H9 (cell line): Measurements from ENCODE around the gene GRIK3. TPM values are rescaled to one million over a fixed set of nuclear protein-coding genes. Genes with fewer than 3 reads are reported as not detected.

Source experiments
- DNase-seq: peaks from one replicate; pipeline ENCODE4 v3.0.0-alpha.2; 2017
- H2AFZ ChIP-seq: one replicate; pipeline ENCODE4 v1.6.1; 2013; ENCODE audit warnings: mild to moderate bottlenecking, low read length, control low read depth, moderate library complexity
- H2AK5ac ChIP-seq: 2 replicates; pipeline ENCODE4 v1.6.1; 2013; ENCODE audit warnings: low read length, control low read depth, mixed read lengths; ENCODE audit not compliant: insufficient read length
- H2BK120ac ChIP-seq: one replicate; pipeline ENCODE4 v1.6.1; 2013; ENCODE audit warnings: low read depth, mild to moderate bottlenecking, low read length, control low read depth, inconsistent platforms; ENCODE audit not compliant: poor library complexity, severe bottlenecking
- H2BK12ac ChIP-seq: 2 replicates; pipeline ENCODE4 v1.6.1; 2013; ENCODE audit warnings: low read length, control low read depth, mixed read lengths, low read depth; ENCODE audit not compliant: insufficient read length
- H2BK15ac ChIP-seq: 2 replicates; pipeline ENCODE4 v1.6.1; 2013; ENCODE audit warnings: low read depth, low read length, control low read depth
- H2BK20ac ChIP-seq: one replicate; pipeline ENCODE4 v1.6.1; 2013; ENCODE audit warnings: low read depth, mild to moderate bottlenecking, low read length, control low read depth, inconsistent platforms; ENCODE audit not compliant: poor library complexity, severe bottlenecking
- H2BK5ac ChIP-seq: 2 replicates; pipeline ENCODE4 v1.6.1; 2013; ENCODE audit warnings: low read length, control low read depth, mixed read lengths; ENCODE audit not compliant: insufficient read length
- H3K14ac ChIP-seq: 2 replicates; pipeline ENCODE4 v1.6.1; 2013; ENCODE audit warnings: low read length, control low read depth; ENCODE audit not compliant: insufficient read depth
- H3K18ac ChIP-seq: 2 replicates; pipeline ENCODE4 v1.6.1; 2013; ENCODE audit warnings: low read depth, mild to moderate bottlenecking, mixed read lengths, low read length, control low read depth; ENCODE audit not compliant: insufficient read length
- H3K23ac ChIP-seq: 2 replicates; pipeline ENCODE4 v1.6.1; 2013; ENCODE audit warnings: low read length, control low read depth, mixed read lengths, low read depth; ENCODE audit not compliant: insufficient read length
- H3K23me2 ChIP-seq: 2 replicates; pipeline ENCODE4 v1.6.1; 2013; ENCODE audit warnings: low read depth, mild to moderate bottlenecking, mixed read lengths, low read length, control low read depth; ENCODE audit not compliant: insufficient read length, poor library complexity, severe bottlenecking
- H3K27ac ChIP-seq: 2 replicates; pipeline ENCODE4 v1.5.1; 2013; ENCODE audit warnings: low read length, control low read depth, mixed read lengths, low read depth; ENCODE audit not compliant: insufficient read length
- H3K27me3 ChIP-seq: 2 replicates; pipeline ENCODE4 v1.6.1; 2013; ENCODE audit warnings: low read length, control low read depth, inconsistent platforms; ENCODE audit not compliant: insufficient read depth
- H3K4ac ChIP-seq: 2 replicates; pipeline ENCODE4 v1.6.1; 2013; ENCODE audit warnings: low read depth, mild to moderate bottlenecking, control low read depth, inconsistent platforms, low read length, moderate library complexity
- H3K4me1 ChIP-seq: 2 replicates; pipeline ENCODE4 v1.6.1; 2013; ENCODE audit warnings: low read length, control low read depth, inconsistent platforms; ENCODE audit not compliant: insufficient read depth
- H3K4me2 ChIP-seq: 2 replicates; pipeline ENCODE4 v1.6.1; 2013; ENCODE audit warnings: low read length, control low read depth, mixed read lengths; ENCODE audit not compliant: insufficient read length, insufficient read depth
- H3K56ac ChIP-seq: 2 replicates; pipeline ENCODE4 v1.6.1; 2013; ENCODE audit warnings: low read depth, mild to moderate bottlenecking, mixed read lengths, low read length, control low read depth; ENCODE audit not compliant: insufficient read length
- H3K79me1 ChIP-seq: 2 replicates; pipeline ENCODE4 v1.6.1; 2013; ENCODE audit warnings: low read depth, mild to moderate bottlenecking, moderate library complexity, low read length, control low read depth, inconsistent platforms; ENCODE audit not compliant: insufficient read depth, poor library complexity, severe bottlenecking
- H3K79me2 ChIP-seq: 2 replicates; pipeline ENCODE4 v1.6.1; 2013; ENCODE audit warnings: low read length, control low read depth, inconsistent platforms; ENCODE audit not compliant: insufficient read depth
- H3K9ac ChIP-seq: 2 replicates; pipeline ENCODE4 v1.6.1; 2013; ENCODE audit warnings: low read length, control low read depth, mixed read lengths; ENCODE audit not compliant: insufficient read length; ENCODE audit errors: extremely low read depth
- H3K9me3 ChIP-seq: one replicate; pipeline ENCODE4 v1.6.1; 2013; ENCODE audit warnings: low read depth, low read length, inconsistent platforms; ENCODE audit not compliant: control insufficient read depth
- H3T11ph ChIP-seq: one replicate; pipeline ENCODE4 v1.6.1; 2013; ENCODE audit warnings: mild to moderate bottlenecking, low read length, control low read depth, inconsistent platforms
- H4K20me1 ChIP-seq: one replicate; pipeline ENCODE4 v1.6.1; 2013; ENCODE audit not compliant: control insufficient read depth, insufficient read length, insufficient read depth
- H4K5ac ChIP-seq: 2 replicates; pipeline ENCODE4 v1.6.1; 2013; ENCODE audit warnings: low read depth, mild to moderate bottlenecking, mixed read lengths, low read length, control low read depth; ENCODE audit not compliant: insufficient read length
- H4K8ac ChIP-seq: replicated peaks from 2 replicates; pipeline ENCODE4 v1.6.1; 2013; ENCODE audit warnings: low read length, control low read depth, mixed read lengths, low read depth; ENCODE audit not compliant: insufficient read length
- H4K91ac ChIP-seq: 2 replicates; pipeline ENCODE4 v1.6.1; 2013; ENCODE audit warnings: low read depth, mild to moderate bottlenecking, moderate library complexity, mixed read lengths, low read length, control low read depth; ENCODE audit not compliant: insufficient read length
- H3K27ac Mint-ChIP-seq, 3 experiments: 2 replicates in 2 of 3; 3 replicates in 1 of 3; pipeline ENCODE4 v1.8.0; 2020 to 2021; ENCODE audit warnings: mixed read lengths in 3 of 3, mild to moderate bottlenecking in 1 of 3, moderate library complexity in 1 of 3
- H3K27me3 Mint-ChIP-seq: 2 replicates; pipeline ENCODE4 v1.8.0; 2021; ENCODE audit warnings: low read depth, mild to moderate bottlenecking, moderate library complexity, mixed read lengths
- H3K36me3 Mint-ChIP-seq, 3 experiments: 2 replicates in 2 of 3; 3 replicates in 1 of 3; pipeline ENCODE4 v1.8.0; 2020 to 2021; ENCODE audit warnings: low read depth in 3 of 3, mixed read lengths in 3 of 3; ENCODE audit not compliant: insufficient read depth in 1 of 3
- H3K4me1 Mint-ChIP-seq, 2 experiments: 2 replicates each; pipeline ENCODE4 v1.8.0; 2020; ENCODE audit warnings: mixed read lengths in 2 of 2
- H3K4me3 Mint-ChIP-seq, 2 experiments: 2 replicates in 1 of 2; 3 replicates in 1 of 2; pipeline ENCODE4 v1.8.0; 2020 to 2021; ENCODE audit warnings: mild to moderate bottlenecking in 2 of 2, mixed read lengths in 2 of 2, moderate library complexity in 1 of 2
- H3K9me3 Mint-ChIP-seq, 2 experiments: 2 replicates in 1 of 2; 3 replicates in 1 of 2; pipeline ENCODE4 v1.8.0; 2020; ENCODE audit warnings: mild to moderate bottlenecking in 2 of 2, mixed read lengths in 2 of 2, moderate library complexity in 1 of 2
- CTCF ChIP-seq: fragments of 200-600 bp; sonication (generic); conservative IDR thresholded peaks from 3 replicates; pipeline ENCODE4 v1.8.0; 2021; ENCODE audit warnings: antibody characterized with exemption, mild to moderate bottlenecking
- WGBS: extraction: QIAGEN DNeasy Blood & Tissue Kit; methylation state at CpG from one replicate; pipeline ENCODE4 v1.1.7; 2013; ENCODE audit warnings: missing lambda C conversion rate, low lambda C conversion rate, mixed read lengths; ENCODE audit not compliant: insufficient read length; ENCODE audit errors: extremely low coverage; 5-methylcytosine and 5-hydroxymethylcytosine counted together
- total RNA-seq: library from RNA; stranded (reverse); gene quantifications from 2 replicates; pipeline ENCODE4 v1.2.1, GENCODE V29; 2021

The GRIK3 gene
- total RNA-seq, 1 experiment from 2014 or later = 1.7 TPM

DNA sequence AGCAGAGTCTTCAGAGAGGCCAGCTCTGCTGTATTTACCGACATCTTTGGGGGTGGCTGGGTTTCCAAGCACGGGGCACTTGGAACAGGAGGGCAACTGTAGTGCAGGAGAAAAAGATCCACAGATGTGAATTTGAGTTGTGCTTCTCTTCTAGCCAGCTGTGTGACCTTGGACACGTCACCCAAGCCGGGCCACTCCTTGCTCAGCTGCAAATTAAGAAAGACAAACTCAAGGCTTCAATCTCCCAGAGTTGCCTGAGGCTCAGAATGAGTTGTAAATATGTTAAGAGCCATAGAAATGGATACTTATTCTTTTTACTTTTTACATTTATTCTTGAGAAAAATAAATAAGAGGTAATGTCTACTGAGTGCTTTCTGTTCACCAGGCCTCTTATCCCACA, 24.3 kb downstream of the GRIK3 start:
- no CpG with 5 or more reads among the region's 4 CpGs for WGBS
- no peak overlapping the region for H3K27ac ChIP-seq

More for the DNA sequence above, 24.3 kb downstream of the GRIK3 start:
- H3K9me3 Mint-ChIP-seq = no peaks in the 10 kb centered on the region; a peak in 1 of 5 replicates
- no peaks in the 10 kb centered on the region for H4K20me1 ChIP-seq
- H2BK20ac ChIP-seq = no peak overlapping the region
- no peak overlapping the region for H3K27ac Mint-ChIP-seq
- no peak overlapping the region for H2BK12ac ChIP-seq
- H3K4me2 ChIP-seq = no peak overlapping the region
- no peak overlapping the region for H3K56ac ChIP-seq
- no peak overlapping the region for H2AK5ac ChIP-seq
- H3K27me3 ChIP-seq = no peaks in the 10 kb centered on the region
- H3K14ac ChIP-seq = no peak overlapping the region
- no peaks in the 10 kb centered on the region for H3K36me3 Mint-ChIP-seq
- no peak overlapping the region for H3K23ac ChIP-seq
- peaks cover 16% of the 10 kb centered on the region for H3K27me3 Mint-ChIP-seq
- H3K23me2 ChIP-seq = no peaks in the 10 kb centered on the region
- no peaks in the 10 kb centered on the region for H3K79me1 ChIP-seq
- H3K4me1 ChIP-seq = no peaks in the 10 kb centered on the region
- DNase-seq = no peak
- H3K79me2 ChIP-seq = no peaks in the 10 kb centered on the region
- no peak overlapping the region for H4K5ac ChIP-seq
- no peak overlapping the region for H3K4ac ChIP-seq
- no peak overlapping the region for H3K9ac ChIP-seq
- no peak overlapping the region for H4K91ac ChIP-seq
- H4K8ac ChIP-seq = no peak overlapping the region
- H2AFZ ChIP-seq = no peak overlapping the region
- H3K4me3 Mint-ChIP-seq = no peak overlapping the region
- H2BK15ac ChIP-seq = no peak overlapping the region
- no peak overlapping the region for H2BK120ac ChIP-seq
- H2BK5ac ChIP-seq = no peak overlapping the region
- H3T11ph ChIP-seq = no peak overlapping the region
- peaks cover 21 to 28% of the 10 kb centered on the region in 2 experiments for H3K4me1 Mint-ChIP-seq
- no peaks in the 10 kb centered on the region for H3K9me3 ChIP-seq
- TF ChIP-seq CTCF = no peak
- no peak overlapping the region for H3K18ac ChIP-seq
